ENCODE data around the gene GMIP.
A peak's percentile ranks its signal among the peaks of the same experiment; 100 is the strongest.

The GMIP gene

GRCh38 chr19:19663256-19664120 is 20.0 kb upstream of the GMIP start, which contains the start of gene ATP13A1:
Gene ATP13A1, minus strand, starts transcription at chr19:19663676. Its CDS starts 10 bp downstream, at chr19:19663666.
- no peak for FAIRE-seq
- DNase-seq (ENCODE audit: insufficient read length, low spot score) = peak; percentile 83
- TF ChIP-seq POLR2A (IDR thresholded peaks at IDR 0.05; ENCODE audit: low read depth, low read length) = peak; percentile 76

- FAIRE-seq (no peak), DNase-seq (ENCODE audit: insufficient read length, low spot score) (no peak)
- TF ChIP-seq POLR2A (IDR thresholded peaks at IDR 0.05; ENCODE audit: low read depth, low read length) = no peak
These were observed 19.4 kb upstream of the GMIP start for GRCh38 chr19:19662871-19663255.

- TF ChIP-seq POLR2A (IDR thresholded peaks at IDR 0.05; ENCODE audit: low read depth, low read length) = no peak
- DNase-seq (ENCODE audit: insufficient read length, low spot score) (no peak), FAIRE-seq (no peak)
These were observed 18.9 kb upstream of the GMIP start for GRCh38 chr19:19662344-19662743.

- no peak for DNase-seq (ENCODE audit: insufficient read length, low spot score)
- TF ChIP-seq POLR2A (IDR thresholded peaks at IDR 0.05; ENCODE audit: low read depth, low read length) = no peak
- FAIRE-seq = no peak
These were observed 18.3 kb upstream of the GMIP start for GRCh38 chr19:19661675-19662251.

- FAIRE-seq (no peak), DNase-seq (ENCODE audit: insufficient read length, low spot score) (no peak)
- TF ChIP-seq POLR2A (IDR thresholded peaks at IDR 0.05; ENCODE audit: low read depth, low read length) = no peak
These were observed 17.8 kb upstream of the GMIP start for GRCh38 chr19:19661141-19661674.

GRCh38 chr19:19659646-19660245 is 16.3 kb upstream of the GMIP start:
- no peak for FAIRE-seq
- no peak for TF ChIP-seq POLR2A (IDR thresholded peaks at IDR 0.05; ENCODE audit: low read depth, low read length)
- DNase-seq (ENCODE audit: insufficient read length, low spot score) = no peak

- TF ChIP-seq POLR2A (IDR thresholded peaks at IDR 0.05; ENCODE audit: low read depth, low read length) = no peak
- no peak for FAIRE-seq
- peak; percentile 0 for DNase-seq (ENCODE audit: insufficient read length, low spot score)
These were observed 13.9 kb upstream of the GMIP start for GRCh38 chr19:19657397-19657783.

GRCh38 chr19:19656451-19657396 is 13.3 kb upstream of the GMIP start:
- TF ChIP-seq POLR2A (IDR thresholded peaks at IDR 0.05; ENCODE audit: low read depth, low read length) = no peak
- DNase-seq (ENCODE audit: insufficient read length, low spot score) = peak; percentile 1
- no peak for FAIRE-seq

- DNase-seq (ENCODE audit: insufficient read length, low spot score) (peak; percentile 1), FAIRE-seq (no peak)
- no peak for TF ChIP-seq POLR2A (IDR thresholded peaks at IDR 0.05; ENCODE audit: low read depth, low read length)
These were observed 12.3 kb upstream of the GMIP start for GRCh38 chr19:19655641-19656343.

GRCh38 chr19:19655051-19655594 is 11.7 kb upstream of the GMIP start:
- TF ChIP-seq POLR2A (IDR thresholded peaks at IDR 0.05; ENCODE audit: low read depth, low read length) = no peak
- FAIRE-seq (no peak), DNase-seq (ENCODE audit: insufficient read length, low spot score) (peak; percentile 0)

- no peak for TF ChIP-seq POLR2A (IDR thresholded peaks at IDR 0.05; ENCODE audit: low read depth, low read length)
- DNase-seq (ENCODE audit: insufficient read length, low spot score) = no peak
- FAIRE-seq = no peak
These were observed 11.0 kb upstream of the GMIP start for GRCh38 chr19:19654441-19654840.

- DNase-seq (ENCODE audit: insufficient read length, low spot score) (no peak), FAIRE-seq (no peak)
- TF ChIP-seq POLR2A (IDR thresholded peaks at IDR 0.05; ENCODE audit: low read depth, low read length) = no peak
These were observed 10.2 kb upstream of the GMIP start for GRCh38 chr19:19653597-19654147.

All from H54 (cell line).